CD4-positive, alpha-beta T cell treated with Interleukin-17A for 4 hours (primary cell): Measurements from ENCODE around the gene TTLL10.

Source experiments
- DNase-seq: peaks from one replicate; pipeline ENCODE4 v3.0.0-alpha.2; 2020; ENCODE audit warnings: mixed read lengths

Gene TTLL10, protein sequence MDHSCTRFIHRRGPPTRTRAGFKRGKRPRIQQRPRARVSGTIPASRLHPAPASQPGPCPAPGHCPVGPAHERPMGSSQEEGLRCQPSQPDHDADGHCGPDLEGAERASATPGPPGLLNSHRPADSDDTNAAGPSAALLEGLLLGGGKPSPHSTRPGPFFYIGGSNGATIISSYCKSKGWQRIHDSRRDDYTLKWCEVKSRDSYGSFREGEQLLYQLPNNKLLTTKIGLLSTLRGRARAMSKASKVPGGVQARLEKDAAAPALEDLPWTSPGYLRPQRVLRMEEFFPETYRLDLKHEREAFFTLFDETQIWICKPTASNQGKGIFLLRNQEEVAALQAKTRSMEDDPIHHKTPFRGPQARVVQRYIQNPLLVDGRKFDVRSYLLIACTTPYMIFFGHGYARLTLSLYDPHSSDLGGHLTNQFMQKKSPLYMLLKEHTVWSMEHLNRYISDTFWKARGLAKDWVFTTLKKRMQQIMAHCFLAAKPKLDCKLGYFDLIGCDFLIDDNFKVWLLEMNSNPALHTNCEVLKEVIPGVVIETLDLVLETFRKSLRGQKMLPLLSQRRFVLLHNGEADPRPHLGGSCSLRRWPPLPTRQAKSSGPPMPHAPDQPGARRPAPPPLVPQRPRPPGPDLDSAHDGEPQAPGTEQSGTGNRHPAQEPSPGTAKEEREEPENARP

DNA sequence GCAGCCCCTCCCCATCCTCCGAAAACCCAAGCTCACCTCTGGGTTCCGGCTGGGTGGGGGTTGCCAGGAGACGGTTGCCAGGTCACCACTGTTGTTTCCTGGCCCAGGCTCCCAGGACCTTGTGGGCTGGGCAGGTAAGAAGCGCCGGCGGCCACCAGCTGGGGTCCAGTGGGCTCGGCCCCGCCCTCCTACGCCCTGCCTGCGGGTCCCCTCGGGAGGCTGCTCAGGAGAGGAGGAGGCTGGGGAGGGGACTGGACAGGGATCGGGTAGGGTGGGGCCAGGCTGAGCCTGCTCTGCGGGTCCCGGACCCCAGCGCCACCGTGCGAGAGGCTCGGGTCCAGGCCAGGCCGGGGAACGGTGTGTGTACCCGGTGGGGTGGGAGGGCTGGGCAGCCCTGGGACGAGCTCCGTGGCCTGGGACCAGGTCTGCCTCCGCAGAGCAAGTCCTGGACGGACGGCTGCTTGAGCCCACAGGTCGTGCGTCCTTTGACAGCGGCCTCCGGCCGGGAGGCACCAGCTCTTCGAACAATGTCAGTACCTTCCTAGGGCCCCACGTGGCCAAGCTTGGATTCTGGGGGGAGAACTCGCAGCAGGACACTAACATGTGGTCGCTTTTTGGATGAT lies at the start of gene TTLL10:
Gene TTLL10, plus strand, starts transcription at position 88 of the 623 bp plus-strand sequence. CDS start 5,336 bp downstream, outside the sequence.
- DNase-seq, result peak; percentile 75

DNA sequence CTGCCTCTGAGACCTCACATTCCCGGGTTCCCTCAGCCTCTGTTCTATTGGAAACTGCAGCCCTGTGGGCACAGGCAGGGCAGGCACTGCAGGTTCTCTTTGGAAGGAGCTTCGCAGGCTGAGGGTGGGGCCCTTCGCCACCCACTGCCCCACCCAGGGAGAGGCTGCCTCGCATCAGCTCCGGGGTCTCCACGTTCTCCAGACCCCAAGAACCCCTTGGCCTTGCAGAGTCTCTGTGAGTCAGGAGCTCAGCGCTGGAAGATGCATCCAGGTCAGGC lies 49.2 kb upstream of the TTLL10 start:
- no peak for DNase-seq

DNA sequence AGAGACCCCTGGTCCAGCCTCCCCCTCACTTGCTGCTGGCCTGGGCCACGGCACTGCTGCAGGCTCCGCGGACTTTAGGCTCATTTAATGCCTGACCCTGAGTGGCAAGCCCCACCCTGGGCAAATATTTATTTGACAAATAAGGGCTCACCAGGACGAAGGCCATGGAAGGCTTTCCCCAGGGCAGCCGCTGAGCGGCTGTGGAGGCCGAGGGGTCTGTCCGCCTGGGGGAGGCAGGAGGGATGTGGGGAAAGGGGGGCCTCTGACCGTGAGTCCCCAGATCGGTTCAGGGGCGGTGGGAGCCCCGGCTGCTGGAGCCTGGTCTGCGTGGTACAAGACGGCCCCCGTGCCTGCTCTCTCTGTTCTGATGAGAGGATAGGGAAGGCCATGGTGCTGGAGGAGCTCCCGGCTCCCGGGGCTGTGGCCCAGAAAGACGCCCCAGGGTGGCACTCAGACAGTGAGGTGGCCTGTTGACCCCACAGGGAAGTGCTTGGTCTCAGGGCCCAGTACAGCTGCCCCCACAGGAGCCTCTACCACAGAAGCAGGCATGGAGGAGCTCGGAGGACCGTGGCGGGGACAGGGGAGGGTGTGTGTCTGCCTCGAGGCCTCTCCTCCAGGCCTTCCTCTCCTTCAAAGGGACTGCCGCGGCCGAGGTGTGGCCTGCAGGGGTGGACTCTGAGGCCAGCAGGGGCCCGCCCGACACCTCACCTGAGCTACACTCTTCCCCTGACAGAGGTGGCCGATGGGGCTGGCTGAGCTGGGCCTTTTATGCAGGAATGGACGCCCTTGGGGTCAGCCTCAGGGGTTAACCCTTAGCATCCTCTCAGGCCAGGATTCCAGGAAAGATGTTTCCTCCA lies 48.7 kb upstream of the TTLL10 start:
- DNase-seq, result no peak

DNA sequence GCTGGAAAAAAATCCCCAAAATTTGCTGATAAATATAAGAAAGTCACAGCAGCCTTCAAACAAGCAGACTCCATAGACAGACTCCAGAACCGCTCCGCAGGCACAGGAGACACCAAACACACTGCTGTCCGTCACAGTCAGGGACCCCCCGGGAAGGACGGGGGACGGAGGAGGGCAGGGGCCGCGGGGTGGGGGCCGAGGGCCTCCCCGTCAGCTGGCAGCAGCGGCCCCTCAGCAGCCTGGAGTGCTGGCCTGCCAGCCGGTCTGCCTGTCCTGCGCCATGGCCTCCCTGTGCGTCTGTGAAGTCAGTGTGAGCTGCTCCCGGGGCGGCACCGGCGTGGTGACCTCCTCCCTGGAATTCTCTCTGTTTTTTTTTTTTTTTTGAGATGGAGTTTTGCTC lies 47.7 kb upstream of the TTLL10 start:
- no peak for DNase-seq

DNA sequence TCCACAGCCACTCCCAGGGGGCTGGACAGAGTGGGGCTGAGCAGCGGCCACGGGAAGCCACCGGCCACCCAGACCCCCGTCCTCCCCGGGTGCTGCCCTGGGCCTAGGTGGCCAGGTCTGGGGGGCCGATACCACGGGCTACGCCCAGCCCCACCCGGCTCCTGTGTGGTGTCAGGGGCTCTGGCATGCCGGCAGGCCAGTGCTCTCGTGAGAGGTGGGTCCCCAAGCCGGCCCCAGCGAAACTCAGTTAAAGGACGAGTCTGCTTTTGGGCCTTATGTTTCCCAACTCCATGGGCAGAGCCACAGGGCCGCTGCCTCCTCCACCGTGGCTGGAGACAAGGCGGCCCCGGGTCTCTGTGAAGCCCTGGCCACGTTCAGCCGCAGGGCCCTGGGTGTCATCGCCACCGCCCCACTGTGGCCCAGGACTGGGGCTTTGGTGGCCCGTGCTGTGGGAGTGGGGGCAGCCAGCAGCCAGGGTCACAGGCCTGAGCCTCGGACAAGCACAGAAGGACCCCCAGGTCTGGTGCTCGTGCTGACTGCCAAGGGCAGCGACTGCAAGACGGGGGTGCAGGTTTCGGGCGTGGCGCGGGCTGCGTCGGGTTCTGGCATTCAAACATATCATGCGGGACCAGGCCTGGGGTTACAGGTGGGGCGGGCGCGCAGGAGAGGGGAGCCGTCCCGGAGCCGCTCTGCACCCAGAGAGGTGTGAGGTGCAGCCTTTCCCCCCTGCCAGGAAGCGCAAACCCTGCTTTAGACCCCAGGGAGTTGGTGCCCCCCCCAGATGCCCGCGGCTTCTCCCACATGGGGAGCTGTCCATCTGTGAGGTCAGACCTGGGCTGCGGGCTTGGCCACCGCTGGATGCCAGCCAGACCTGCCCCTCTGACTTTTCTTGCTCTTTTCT lies 45.9 kb upstream of the TTLL10 start:
- DNase-seq, result no peak

DNA sequence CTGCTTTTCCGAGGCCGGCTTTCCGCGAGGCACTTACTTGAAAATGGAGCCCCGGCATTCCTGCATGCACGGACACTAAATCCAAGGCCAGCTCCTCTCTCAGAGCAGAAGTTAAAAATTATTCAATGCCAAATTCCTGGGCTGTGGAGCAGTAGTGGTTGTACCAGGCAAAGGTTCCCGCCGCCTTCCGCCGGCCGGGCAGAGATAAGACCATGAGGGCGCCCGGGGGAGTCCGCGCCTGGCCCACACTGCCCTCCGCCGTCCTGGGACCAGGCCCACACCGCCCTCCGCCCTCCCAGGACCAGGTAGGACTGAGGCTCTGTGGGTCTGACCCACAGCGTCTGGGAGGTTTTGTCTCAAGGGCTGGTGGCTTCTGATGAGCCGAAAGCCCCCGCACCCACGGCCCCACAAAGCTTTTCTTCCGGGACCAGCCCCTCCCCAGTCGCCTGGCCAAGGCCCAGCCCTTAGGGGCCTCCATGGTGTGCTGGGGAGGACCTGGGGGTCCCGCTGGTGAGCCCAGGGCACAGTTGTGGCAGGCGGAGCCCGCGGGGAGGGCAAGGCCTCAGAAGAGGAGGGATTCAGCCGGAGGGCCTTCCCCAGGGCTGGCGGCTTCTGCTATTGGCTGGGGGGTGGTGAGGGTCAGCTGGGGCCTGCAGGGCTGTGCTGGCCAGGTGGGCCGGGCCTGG lies 45.1 kb upstream of the TTLL10 start:
- no peak for DNase-seq

DNA sequence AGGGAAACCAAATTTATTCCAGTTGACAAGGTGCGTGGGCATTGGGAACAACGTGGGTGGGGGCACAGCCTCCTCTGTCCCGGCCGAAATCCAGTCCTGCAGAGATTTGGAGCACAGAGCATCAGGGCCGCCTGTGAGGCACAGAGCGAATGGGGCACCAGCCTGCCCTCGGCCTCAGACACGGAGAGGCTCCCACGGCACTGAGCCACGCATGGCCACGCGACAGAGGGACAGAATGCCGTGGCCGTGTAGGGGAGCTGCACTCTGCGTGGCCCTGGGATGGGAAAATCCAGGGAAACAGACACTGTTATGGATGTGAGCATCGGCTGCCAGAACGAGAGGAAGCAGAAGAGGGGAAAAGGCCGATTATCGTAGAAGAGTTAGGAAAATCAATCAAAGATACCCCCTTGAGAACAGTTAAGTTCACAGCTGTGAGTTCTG lies 44.3 kb upstream of the TTLL10 start:
- no peak for DNase-seq

DNA sequence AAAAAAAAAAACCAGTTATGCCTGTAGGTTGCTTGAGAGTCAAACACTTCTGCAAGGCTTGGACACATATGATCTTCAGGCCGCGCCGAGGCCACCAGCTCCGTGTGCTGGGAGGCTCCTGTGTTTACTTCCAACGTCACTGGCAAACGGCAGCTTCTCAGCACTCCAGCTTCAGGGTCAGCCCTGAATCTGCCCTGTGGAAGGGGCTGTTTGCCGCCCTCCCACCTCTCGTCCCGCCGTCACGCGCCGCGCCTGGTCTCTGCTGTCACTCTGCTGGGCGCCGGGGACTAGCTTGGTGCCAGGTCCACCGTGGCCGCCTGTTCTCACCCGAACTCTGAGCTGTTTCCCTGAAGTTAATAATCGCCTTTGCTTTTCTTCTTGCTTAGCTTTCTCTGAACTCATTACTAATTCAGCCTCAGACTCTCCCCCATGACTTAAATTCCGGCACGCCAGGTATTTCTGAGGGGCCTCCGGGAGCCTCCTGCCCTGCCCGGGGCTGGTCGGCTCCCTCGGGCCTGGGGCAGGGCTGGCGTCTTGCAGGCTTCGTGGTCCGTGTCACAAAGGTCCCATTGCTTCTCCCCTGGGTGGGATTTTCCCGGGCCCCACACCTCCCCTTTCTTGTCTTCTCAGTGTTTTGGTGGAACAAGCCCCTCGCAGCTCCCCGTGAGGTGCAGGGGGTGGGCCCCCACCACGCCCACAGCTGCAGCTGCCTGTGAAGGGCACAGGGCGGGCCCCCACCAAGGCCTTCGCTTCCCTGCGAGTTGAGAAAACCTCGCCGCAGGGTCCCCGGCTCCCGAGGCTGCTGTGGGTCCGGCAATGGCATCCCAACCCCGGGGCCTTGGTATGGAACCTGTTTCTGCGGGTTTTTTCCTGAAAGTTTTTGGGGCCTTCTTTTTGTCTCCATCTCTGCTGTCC lies 43.2 kb upstream of the TTLL10 start:
- no peak for DNase-seq

DNA sequence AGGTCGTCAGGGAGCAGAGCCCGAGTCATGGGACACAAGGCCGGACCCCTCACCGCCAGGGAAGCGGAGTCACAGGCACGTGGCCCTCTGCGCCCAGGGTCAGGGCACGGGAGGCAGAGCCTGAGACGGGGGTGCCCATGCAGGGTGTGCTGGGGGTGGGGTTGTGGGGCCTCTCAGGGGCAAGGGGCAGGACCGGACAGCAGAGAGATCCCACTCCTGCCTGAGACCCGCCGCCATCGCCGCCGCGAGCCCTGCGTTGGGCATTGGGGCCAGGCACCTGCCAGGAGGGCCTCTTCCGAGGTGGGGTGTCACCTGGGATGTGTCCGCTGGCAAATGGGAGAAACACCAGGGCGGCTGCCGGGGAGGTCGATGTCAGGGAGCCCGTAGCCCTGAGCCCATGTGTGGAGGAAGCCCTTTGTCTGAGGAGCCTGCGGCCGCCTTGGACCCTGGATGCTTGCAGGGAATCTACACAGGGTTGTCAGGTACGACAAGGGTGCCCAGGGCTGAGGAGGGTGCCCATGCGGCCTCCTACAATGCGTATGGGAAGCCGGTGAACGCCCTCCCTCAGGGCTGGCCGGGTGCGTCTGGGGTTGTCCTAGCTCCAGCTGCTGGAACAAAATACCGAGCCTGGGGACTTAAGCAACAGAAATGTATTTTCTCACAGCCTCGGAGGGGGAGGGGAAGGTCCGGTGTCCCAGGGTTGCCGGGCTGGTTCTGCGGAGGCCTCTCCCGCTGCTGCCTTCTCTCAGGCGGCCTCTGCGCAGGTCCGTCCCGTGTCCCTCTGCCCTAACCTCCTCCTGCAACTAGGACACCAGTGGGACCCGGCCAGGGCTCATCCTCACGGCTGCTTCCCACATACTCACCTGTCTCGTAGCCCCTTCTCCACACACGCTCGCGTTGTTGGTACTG lies 41.4 kb upstream of the TTLL10 start:
- DNase-seq, result no peak

DNA sequence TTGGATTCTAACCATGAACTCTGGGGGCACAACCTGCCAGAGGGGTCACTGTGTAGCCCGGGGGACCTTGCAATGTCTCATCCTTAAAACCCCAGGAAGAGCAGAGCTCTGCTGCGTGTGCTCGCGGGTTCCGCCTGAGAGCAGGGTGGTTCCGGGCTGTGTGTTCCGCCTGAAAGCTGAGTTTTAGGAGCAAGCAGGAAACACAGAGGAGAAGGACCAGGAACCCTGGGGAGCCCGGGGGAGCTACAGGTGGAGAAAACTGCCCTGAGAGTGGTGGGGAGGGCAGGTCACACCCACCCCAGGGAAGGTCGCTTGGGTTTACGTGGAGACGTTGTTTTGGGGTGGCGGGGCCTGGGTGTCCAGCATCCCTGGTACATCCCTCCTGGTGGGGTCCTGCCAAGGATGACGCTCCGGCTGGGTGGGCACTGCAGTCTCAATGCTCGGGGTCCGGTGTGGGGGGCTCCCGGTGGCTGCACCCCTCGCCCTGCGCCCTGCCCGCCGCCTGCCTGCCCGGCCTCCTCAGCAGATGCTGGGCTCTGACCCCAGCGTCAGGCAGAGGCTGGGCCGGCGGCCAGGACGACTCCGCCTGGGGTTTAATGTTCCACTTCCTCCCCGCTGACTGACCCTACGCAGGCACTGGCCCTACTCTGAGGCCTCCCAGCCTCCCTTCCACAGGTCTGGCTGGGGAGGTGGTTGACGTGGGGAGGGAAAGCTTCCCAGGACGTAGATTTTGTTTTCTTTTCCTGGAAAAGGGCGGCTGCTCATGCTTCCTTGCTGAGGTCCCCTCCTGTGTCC lies 40.5 kb upstream of the TTLL10 start:
- no peak for DNase-seq

DNA sequence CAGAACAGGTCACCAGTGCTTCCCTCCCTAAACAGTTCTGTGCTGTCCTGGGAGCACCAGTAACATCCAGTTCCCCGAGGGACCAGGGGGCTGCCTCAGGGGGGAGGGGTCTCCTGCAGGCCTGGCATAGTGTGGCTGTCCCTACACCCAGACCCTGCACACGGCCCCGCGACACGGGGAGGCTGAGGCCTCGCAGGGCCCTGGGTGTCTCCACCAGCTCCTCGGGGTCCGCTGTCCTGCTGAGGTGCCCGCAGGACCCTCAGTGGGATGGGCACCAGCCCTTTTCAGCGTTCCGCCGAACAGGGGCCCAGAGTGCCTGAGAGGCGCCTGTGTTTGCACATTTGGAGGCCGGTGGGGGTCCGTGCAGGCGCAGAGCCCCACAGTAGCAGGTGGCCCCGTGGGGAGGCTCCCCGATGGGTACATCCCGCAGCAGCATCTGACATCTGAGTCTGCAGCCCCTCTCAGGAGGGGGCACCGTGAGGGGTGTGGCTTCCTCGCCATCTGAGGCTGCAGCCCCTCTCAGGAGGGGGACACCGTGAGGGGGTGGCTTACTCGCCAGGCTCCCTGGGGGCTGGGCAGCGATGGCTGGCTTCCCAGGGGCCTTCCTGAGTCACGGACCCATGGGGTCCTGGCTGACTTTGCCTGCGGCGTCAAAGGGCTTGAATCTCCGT lies 39.2 kb upstream of the TTLL10 start:
- DNase-seq, result no peak

DNA sequence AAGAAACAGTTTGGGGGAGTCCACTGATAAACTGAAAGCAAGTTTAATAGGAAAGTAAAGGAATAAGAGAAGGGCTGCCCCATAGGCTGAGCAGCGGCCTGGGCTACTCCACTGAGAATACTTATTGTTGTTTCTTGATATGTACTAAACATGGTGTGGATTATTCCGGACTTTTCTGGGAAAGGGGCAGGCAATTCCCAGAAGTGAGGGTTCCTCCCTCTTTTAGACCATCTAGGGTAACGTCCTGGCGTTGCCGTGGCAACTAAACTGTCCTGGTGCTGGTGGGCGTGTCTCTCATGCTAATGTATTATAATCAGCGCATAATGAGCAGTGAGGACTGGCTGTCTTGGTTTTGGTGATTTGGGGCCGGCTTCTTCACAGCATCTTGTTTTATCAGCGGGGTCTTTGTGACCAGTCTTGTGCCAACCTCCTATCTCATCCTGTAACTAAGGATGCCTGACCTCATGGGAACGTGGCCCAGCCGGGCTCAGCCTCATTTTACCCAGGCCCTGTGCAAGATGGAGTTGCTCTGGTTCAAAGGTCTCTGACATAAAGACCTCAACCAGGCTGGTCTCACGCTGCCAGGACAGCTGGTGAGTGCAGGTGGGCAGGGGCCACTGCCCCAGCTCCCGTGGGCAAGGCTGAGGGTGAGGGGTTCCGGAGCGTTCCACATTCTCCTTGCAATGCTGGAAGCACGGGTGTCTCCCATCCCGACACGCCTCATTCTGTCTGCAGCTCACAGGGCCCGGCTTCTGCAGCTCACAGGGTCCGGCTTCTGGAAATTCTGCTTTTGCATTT lies 38.1 kb upstream of the TTLL10 start:
- no peak for DNase-seq

DNA sequence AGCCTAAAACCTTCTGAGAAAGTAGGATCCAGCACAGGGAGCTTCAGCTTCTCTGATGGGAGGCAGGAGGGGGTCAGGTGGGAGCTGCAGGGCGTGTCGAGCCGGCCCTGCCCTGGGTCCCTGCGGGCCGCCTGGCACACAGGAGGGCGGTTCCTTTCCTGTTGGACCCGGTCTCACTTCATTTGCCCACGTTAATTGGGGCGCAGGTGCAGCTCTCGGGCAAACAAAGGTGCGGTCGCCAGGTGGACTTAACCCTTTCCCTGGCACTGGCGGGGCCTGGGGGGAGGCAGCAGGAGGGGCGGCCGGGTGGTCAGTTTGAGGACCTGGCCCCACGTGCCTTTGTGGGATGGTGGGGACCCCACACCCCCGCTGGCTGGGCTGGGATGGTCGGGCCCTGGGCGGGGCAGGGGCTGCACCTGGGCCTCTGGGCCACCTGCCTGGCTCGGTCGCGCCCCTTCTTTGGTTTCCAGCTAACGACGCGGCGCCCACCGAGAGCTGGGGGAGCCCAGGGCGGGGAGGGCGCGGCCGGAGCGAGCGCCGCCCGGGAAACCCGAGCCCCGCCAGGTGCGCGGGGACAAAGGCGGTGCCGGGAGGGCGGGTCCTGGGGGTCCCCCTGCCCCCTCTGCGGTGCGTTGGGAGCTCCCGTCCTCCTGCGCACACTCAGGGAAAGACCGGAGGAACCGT lies 37.0 kb upstream of the TTLL10 start:
- DNase-seq, result peak; percentile 29

DNA sequence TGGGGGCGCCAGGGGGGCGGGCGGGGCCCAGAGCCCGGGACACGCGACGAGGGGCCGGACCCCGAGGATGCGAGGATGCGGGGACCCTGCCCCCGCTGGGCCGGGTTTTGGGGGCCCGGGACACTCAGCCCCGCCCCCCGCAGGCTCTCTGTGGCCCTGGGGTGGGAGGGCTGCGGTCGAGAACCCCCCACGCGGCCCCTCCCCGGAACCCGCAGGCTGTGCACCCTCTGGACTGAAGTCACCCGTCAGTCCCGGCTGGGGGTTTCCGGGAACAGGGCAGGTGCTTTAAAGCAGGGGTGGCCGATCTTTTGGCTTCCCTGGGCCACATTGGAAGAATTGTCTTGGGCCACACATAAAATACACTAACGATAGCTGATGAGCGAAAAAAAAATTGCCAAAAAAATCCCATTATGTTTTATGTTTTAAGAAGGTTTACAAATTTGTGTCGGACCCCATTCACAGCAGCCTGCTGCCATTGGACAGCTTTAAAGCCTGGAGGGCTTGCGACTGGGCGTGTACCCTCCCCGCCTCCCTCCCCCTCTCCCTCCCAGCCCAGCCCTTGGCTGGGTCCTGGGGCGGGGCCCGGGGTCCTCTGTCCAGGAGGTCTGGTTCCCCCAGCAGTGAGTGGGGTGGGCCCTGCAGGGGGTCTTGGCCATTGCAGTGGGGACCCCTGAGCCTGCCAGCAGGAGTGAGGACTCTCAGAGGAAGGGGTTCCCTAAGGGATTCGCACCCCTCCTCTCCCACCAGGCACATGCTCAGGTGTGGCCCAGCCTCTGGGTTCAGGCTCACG lies 36.2 kb upstream of the TTLL10 start:
- DNase-seq, result peak; percentile 76

DNA sequence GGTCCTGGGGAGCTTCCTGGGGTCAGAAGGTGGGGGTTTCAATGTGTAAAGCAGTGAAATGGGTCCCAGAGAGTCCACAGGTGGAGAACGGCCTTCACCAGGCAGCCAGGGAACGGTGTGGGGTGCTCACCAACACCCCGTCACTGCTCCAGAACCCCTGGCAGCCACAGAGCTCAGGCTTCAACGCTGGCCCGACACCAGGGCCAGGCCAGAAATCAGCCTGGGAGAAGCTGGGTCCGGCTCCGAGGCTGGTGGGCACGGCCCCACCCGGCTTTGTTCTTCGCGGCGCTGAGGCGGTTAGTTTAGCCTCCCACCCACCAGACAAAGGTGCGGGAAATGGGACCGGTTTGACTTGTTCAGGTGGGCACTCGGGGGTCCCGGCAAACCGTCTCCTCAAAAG lies 33.0 kb upstream of the TTLL10 start:
- no peak for DNase-seq
